Fibroblast of mammary gland (primary cell): ENCODE measurements around the gene CSMD2.

ENCODE experiments used
- DNase-seq: peaks from one replicate; pipeline ENCODE4 v3.0.0-alpha.2; 2010; ENCODE audit warnings: low read depth
- H3K4me3 ChIP-seq: 2 replicates; pipeline ENCODE4 v1.5.1; 2011; ENCODE audit warnings: low read depth, mild to moderate bottlenecking, low read length, moderate library complexity; ENCODE audit not compliant: control insufficient read depth
- CTCF ChIP-seq: conservative IDR thresholded peaks from 2 replicates; pipeline ENCODE4 v1.5.1; 2011; ENCODE audit warnings: low read depth, low read length, inconsistent platforms; ENCODE audit not compliant: control insufficient read depth, insufficient read depth

CSMD2 gene

GRCh38 chr1:34155860-34156259 is 9.2 kb downstream of the CSMD2 start:
- no peak overlapping the region for H3K4me3 ChIP-seq
- TF ChIP-seq CTCF: no peak
- DNase-seq: no peak

GRCh38 chr1:34153246-34153645 is 11.8 kb downstream of the CSMD2 start:
- no peak for TF ChIP-seq CTCF
- H3K4me3 ChIP-seq: no peak overlapping the region
- DNase-seq: no peak

- DNase-seq: no peak
- H3K4me3 ChIP-seq: no peak overlapping the region
- no peak for TF ChIP-seq CTCF
These were observed 15.5 kb downstream of the CSMD2 start for GRCh38 chr1:34149501-34149900.

DNA sequence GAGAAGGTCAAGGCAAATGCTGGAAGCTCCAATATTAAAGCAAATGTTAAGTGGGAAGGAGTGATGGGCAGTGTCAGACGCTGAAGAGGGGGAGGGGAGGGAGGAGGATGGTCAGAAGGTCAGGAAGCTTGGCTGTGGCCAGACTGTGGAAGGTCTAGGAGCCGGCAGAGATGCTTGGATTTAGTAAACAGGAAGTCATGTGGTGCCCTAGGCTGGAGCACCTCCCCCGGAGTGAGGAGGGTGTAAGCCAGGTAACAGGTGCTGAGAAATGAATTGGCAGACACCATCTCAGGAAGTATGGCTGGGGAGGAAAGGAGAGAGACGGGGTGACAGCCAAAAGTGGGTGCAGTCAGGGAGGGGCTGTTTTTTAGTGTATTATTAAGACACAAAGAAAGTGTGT is 17.7 kb downstream of the CSMD2 start:
- DNase-seq: no peak
- no peak for TF ChIP-seq CTCF
- no peak overlapping the region for H3K4me3 ChIP-seq

DNA sequence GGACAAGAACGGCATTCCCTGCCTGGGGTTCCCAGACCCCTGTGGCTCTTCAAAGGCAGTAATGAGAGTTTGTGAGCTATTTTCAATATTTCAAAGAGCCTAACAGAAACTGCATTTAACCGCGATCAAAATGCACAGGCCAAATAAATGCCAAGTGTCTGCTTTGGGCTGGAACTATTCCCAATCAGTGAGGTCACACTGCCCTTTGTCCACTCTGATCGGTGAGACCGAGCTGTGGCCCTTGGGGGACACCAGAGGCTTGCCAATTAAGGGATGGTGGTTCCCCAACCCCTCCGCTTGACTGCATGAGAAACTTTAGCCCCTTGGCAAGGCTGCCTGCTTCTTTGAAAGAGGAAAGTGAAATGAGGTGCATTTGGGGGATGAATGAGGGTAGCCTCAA is 20.3 kb downstream of the CSMD2 start:
- no peak for DNase-seq
- no peak overlapping the region for H3K4me3 ChIP-seq
- TF ChIP-seq CTCF: no peak

- no peak overlapping the region for H3K4me3 ChIP-seq
- DNase-seq: no peak
- no peak for TF ChIP-seq CTCF
These were observed 21.1 kb downstream of the CSMD2 start for GRCh38 chr1:34143975-34144374.

DNA sequence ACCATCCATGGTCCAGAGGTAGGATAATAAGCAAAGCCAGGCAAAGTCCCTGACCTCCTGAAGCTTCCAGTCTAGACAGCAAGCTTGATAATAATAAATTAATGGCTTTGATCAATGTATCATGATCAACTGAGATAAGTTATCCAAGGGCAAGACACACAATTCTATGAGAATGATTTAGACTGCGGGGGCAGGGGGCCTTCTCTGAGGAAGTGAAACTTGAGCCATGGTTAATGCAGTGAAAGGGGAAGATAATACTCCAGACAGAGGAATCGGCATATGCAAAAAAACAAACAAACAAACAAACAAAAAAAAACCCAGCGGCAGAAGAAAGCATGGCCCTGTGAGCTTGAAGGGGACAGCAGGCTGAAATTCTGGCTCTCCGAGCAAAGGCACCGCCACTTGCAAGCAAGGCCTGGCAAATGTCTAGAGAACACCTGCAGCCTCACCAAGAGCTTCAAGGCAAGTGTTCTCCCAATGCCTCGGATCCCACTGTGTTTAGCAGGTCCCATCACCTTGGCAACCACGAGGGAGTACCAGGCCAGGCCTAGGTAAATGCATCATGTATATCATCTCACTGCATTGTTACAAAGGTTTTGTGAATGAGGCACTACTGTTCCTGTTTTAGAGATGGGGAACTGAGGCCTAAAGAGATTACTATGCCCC is 24.9 kb downstream of the CSMD2 start:
- H3K4me3 ChIP-seq: no peak overlapping the region
- no peak for TF ChIP-seq CTCF
- DNase-seq: no peak
